WTC11 (cell line): Measurements from ENCODE around the gene KAZN. TPM values are rescaled to one million over a fixed set of nuclear protein-coding genes. Genes with fewer than 3 reads are reported as not detected.

ENCODE experiments used
- ATAC-seq: fragments of 200-7000 bp; cut with Tn5 transposase; 2 replicates; pipeline ENCODE4 v1.10.0; 2021; ENCODE audit warnings: mild to moderate bottlenecking, moderate library complexity
- CTCF ChIA-PET: fragments of 300-600 bp; sonication (Branson Sonifier 250); formaldehyde crosslinking; loops from one replicate; lab custom pipeline; 2021; ENCODE audit warnings: antibody characterized with exemption; lab: Charles Lee
- POLR2A ChIA-PET: fragments of 350-600 bp; sonication (Branson Sonifier 250); formaldehyde crosslinking; loops from one replicate; lab custom pipeline; 2021; ENCODE audit warnings: antibody characterized with exemption; lab: Charles Lee
- DNase-seq: peaks from one replicate; pipeline ENCODE4 v3.0.0; 2021; ENCODE audit warnings: low spot score
- H3K27ac Mint-ChIP-seq: 2 replicates; pipeline ENCODE4 v1.8.0; 2021; ENCODE audit warnings: mixed read lengths
- H3K27me3 Mint-ChIP-seq: 2 replicates; pipeline ENCODE4 v1.8.0; 2021; ENCODE audit warnings: low read depth, mild to moderate bottlenecking, moderate library complexity, mixed read lengths
- H3K36me3 Mint-ChIP-seq: 2 replicates; pipeline ENCODE4 v1.8.0; 2021; ENCODE audit warnings: mixed read lengths
- H3K4me1 Mint-ChIP-seq: 2 replicates; pipeline ENCODE4 v1.8.0; 2022; ENCODE audit warnings: mixed read lengths
- H3K4me3 Mint-ChIP-seq: 2 replicates; pipeline ENCODE4 v1.8.0; 2021; ENCODE audit warnings: mild to moderate bottlenecking, moderate library complexity, mixed read lengths
- H3K9me3 Mint-ChIP-seq: 2 replicates; pipeline ENCODE4 v1.8.0; 2021; ENCODE audit warnings: mixed read lengths
- ATF3 ChIP-seq: sonication (generic); formaldehyde crosslinking; conservative IDR thresholded peaks from 2 replicates; pipeline ENCODE4 v1.8.1; 2022; ENCODE audit warnings: mild to moderate bottlenecking, missing genetic modification reagents
- ATF6 ChIP-seq: sonication (generic); formaldehyde crosslinking; IDR thresholded peaks from 2 replicates; pipeline ENCODE4 v1.8.1; 2023; ENCODE audit warnings: mild to moderate bottlenecking, missing genetic modification reagents
- CBFB ChIP-seq: sonication (generic); formaldehyde crosslinking; IDR thresholded peaks from 2 replicates; pipeline ENCODE4 v1.8.1; 2022; ENCODE audit warnings: mild to moderate bottlenecking, low read depth, missing genetic modification reagents
- CDX4 ChIP-seq: fragments of 250-450 bp; sonication (Bioruptor Pico); IDR thresholded peaks from 2 replicates; pipeline ENCODE4 v1.9.0; 2021; ENCODE audit warnings: moderate library complexity, mild to moderate bottlenecking, inconsistent platforms, borderline replicate concordance
- ERG ChIP-seq: fragments of 250-450 bp; sonication (Bioruptor Pico); IDR thresholded peaks from 2 replicates; pipeline ENCODE4 v1.8.0; 2021; ENCODE audit warnings: mild to moderate bottlenecking
- ESRRA ChIP-seq: sonication (generic); formaldehyde crosslinking; IDR thresholded peaks from 2 replicates; pipeline ENCODE4 v1.8.1; 2022; ENCODE audit warnings: mild to moderate bottlenecking, missing genetic modification reagents, borderline replicate concordance
- FOXP1 ChIP-seq: sonication (generic); formaldehyde crosslinking; IDR thresholded peaks from 2 replicates; pipeline ENCODE4 v1.8.0; 2022; ENCODE audit warnings: missing genetic modification reagents, mild to moderate bottlenecking, moderate library complexity, borderline replicate concordance
- IRF2 ChIP-seq: sonication (generic); formaldehyde crosslinking; IDR thresholded peaks from 2 replicates; pipeline ENCODE4 v1.8.0; 2022; ENCODE audit warnings: low read depth, missing genetic modification reagents, borderline replicate concordance
- JUN ChIP-seq: sonication (generic); formaldehyde crosslinking; IDR thresholded peaks from 2 replicates; pipeline ENCODE4 v1.8.0; 2023; ENCODE audit warnings: mild to moderate bottlenecking, missing genetic modification reagents
- NFATC4 ChIP-seq: fragments of 250-450 bp; sonication (Bioruptor Pico); IDR thresholded peaks from 2 replicates; pipeline ENCODE4 v1.9.0; 2021; ENCODE audit warnings: mild to moderate bottlenecking
- NR2C2 ChIP-seq: sonication (generic); formaldehyde crosslinking; IDR thresholded peaks from 2 replicates; pipeline ENCODE4 v1.8.0; 2022; ENCODE audit warnings: mild to moderate bottlenecking, missing genetic modification reagents
- RORB ChIP-seq: fragments of 250-450 bp; sonication (Bioruptor Pico); IDR thresholded peaks from 2 replicates; pipeline ENCODE4 v1.9.0; 2021; ENCODE audit warnings: mild to moderate bottlenecking
- SMAD4 ChIP-seq: sonication (generic); formaldehyde crosslinking; IDR thresholded peaks from 2 replicates; pipeline ENCODE4 v1.8.0; 2022; ENCODE audit warnings: mild to moderate bottlenecking, missing genetic modification reagents
- TEAD4 ChIP-seq: sonication (generic); formaldehyde crosslinking; IDR thresholded peaks from 2 replicates; pipeline ENCODE4 v1.8.0; 2022; ENCODE audit warnings: mild to moderate bottlenecking, missing genetic modification reagents
- TP53 ChIP-seq: sonication (generic); formaldehyde crosslinking; IDR thresholded peaks from 2 replicates; pipeline ENCODE4 v1.8.1; 2023; ENCODE audit warnings: mild to moderate bottlenecking, missing genetic modification reagents
- USF2 ChIP-seq: sonication (generic); formaldehyde crosslinking; IDR thresholded peaks from 2 replicates; pipeline ENCODE4 v1.8.1; 2023; ENCODE audit warnings: mild to moderate bottlenecking, missing genetic modification reagents, moderate library complexity
- ZBTB21 ChIP-seq: sonication (generic); formaldehyde crosslinking; IDR thresholded peaks from 2 replicates; pipeline ENCODE4 v1.8.1; 2023; ENCODE audit warnings: mild to moderate bottlenecking, missing genetic modification reagents, borderline replicate concordance
- ZNF121 ChIP-seq: sonication (generic); formaldehyde crosslinking; IDR thresholded peaks from 2 replicates; pipeline ENCODE4 v1.8.0; 2023; ENCODE audit warnings: missing genetic modification reagents
- ZNF263 ChIP-seq: sonication (generic); formaldehyde crosslinking; IDR thresholded peaks from 2 replicates; pipeline ENCODE4 v1.8.1; 2022; ENCODE audit warnings: low read depth, mild to moderate bottlenecking, moderate library complexity, missing genetic modification reagents
- ZNF281 ChIP-seq: sonication (generic); formaldehyde crosslinking; IDR thresholded peaks from 2 replicates; pipeline ENCODE4 v1.8.0; 2023; ENCODE audit warnings: mild to moderate bottlenecking, missing genetic modification reagents
- ZNF425 ChIP-seq: fragments of 250-450 bp; sonication (Bioruptor Pico); conservative IDR thresholded peaks from 2 replicates; pipeline ENCODE4 v1.9.0; 2021; ENCODE audit warnings: mild to moderate bottlenecking
- ZSCAN18 ChIP-seq: fragments of 250-450 bp; sonication (Bioruptor Pico); IDR thresholded peaks from 2 replicates; pipeline ENCODE4 v2.1.2; 2022; ENCODE audit warnings: mild to moderate bottlenecking, moderate library complexity
- total RNA-seq: library from RNA; stranded (reverse); gene quantifications from 3 replicates; pipeline ENCODE4 v1.2.3, GENCODE V29; 2021

The KAZN gene
- total RNA-seq, 1 experiment from 2014 or later: 19.9 TPM

- peaks cover 3% of the 10 kb centered on the region; the same call in 1 of the 2 replicates for H3K27me3 Mint-ChIP-seq
- ATAC-seq (no peak), DNase-seq (no peak)
- POLR2A ChIA-PET: no interaction called here
- H3K4me3 Mint-ChIP-seq: no peak overlapping the region
- TF ChIP-seq SMAD4 (CRISPR knock-in tag) (no peak), IRF2 (no peak), ATF3 (CRISPR knock-in tag) (no peak), ZNF121 (CRISPR knock-in tag) (no peak), USF2 (no peak), ERG (CRISPR knock-in tag) (no peak), TP53 (CRISPR knock-in tag) (no peak), NFATC4 (CRISPR knock-in tag) (no peak), CBFB (no peak), TEAD4 (CRISPR knock-in tag) (no peak), RORB (no peak), JUN (CRISPR knock-in tag) (no peak), ESRRA (CRISPR knock-in tag) (no peak), FOXP1 (no peak), ZBTB21 (no peak), ZNF263 (CRISPR knock-in tag) (no peak), ZSCAN18 (CRISPR knock-in tag) (no peak)
- no peak overlapping the region; the same call in 1 of the 2 replicates for H3K27ac Mint-ChIP-seq
- CTCF ChIA-PET: interaction anchor here (1.1 kb wide), 1 partner anchor 57 kb away, joined by 3 read pairs; no protein-coding TSS in a partner anchor
- peaks cover 24% of the 10 kb centered on the region for H3K36me3 Mint-ChIP-seq
- H3K4me1 Mint-ChIP-seq: peaks cover 9% of the 10 kb centered on the region
- H3K9me3 Mint-ChIP-seq: peaks cover 24% of the 10 kb centered on the region
Observed at GRCh38 chr1:14970799-14971141, 372.3 kb downstream of the KAZN start.

GRCh38 chr1:14971221-14971620 lies 372.7 kb downstream of the KAZN start:
- ATAC-seq: no peak
- Mint-ChIP-seq H3K9me3 (peaks cover 24% of the 10 kb centered on the region), H3K4me3 (no peak overlapping the region), H3K36me3 (peaks cover 24% of the 10 kb centered on the region), H3K4me1 (peaks cover 10% of the 10 kb centered on the region), H3K27me3 (peaks cover 3% of the 10 kb centered on the region; the same call in 1 of the 2 replicates), H3K27ac (peak overlapping the region; percentile 29; the same call in 1 of the 2 replicates)
- CTCF ChIA-PET: interaction anchor here (1.1 kb wide), 1 partner anchor 56 kb away, joined by 3 read pairs; no protein-coding TSS in a partner anchor
- DNase-seq: no peak
- POLR2A ChIA-PET: no interaction called here
- TF ChIP-seq ZNF425 (CRISPR knock-in tag) (no peak), ATF6 (CRISPR knock-in tag) (no peak), TEAD4 (CRISPR knock-in tag) (no peak), NR2C2 (CRISPR knock-in tag) (no peak), ZNF281 (no peak), ATF3 (CRISPR knock-in tag) (no peak), CDX4 (CRISPR knock-in tag) (no peak)
